Hypothalamus (tissue), 51 donors: Measurements from ENCODE around the gene BTN2A1.
"Not testable (repeated sequence)": the region's sequence is repeated elsewhere in the genome, so short reads cannot be mapped to it uniquely, and the experiment has no call there.

Experiments used
- DNase-seq, 51 donors: peaks; one replicate each; lab custom pipeline; 2025; lab: John Stamatoyannopoulos, UW

The BTN2A1 gene

GRCh38 chr6:26431258-26432172 lies 26.2 kb upstream of the BTN2A1 start:
- no peak for DNase-seq

- DNase-seq = no peak
These were observed 25.0 kb upstream of the BTN2A1 start for GRCh38 chr6:26432627-26433201.

GRCh38 chr6:26433680-26434079 lies 24.1 kb upstream of the BTN2A1 start:
- DNase-seq = not testable (repeated sequence)

- DNase-seq = no peak
These were observed 21.7 kb upstream of the BTN2A1 start for GRCh38 chr6:26436018-26436417.

GRCh38 chr6:26437550-26437949 lies 20.2 kb upstream of the BTN2A1 start:
- no peak for DNase-seq

- DNase-seq = no peak
These were observed 19.8 kb upstream of the BTN2A1 start for GRCh38 chr6:26438000-26438399.

GRCh38 chr6:26439151-26440125 lies 18.3 kb upstream of the BTN2A1 start:
- DNase-seq = peak in 2 of 51 donors; percentile 14 to 52

GRCh38 chr6:26440977-26441358 lies 16.8 kb upstream of the BTN2A1 start:
- DNase-seq = no peak

- DNase-seq = no peak
These were observed 15.8 kb upstream of the BTN2A1 start for GRCh38 chr6:26441977-26442376.

- no peak for DNase-seq
These were observed 11.7 kb upstream of the BTN2A1 start for GRCh38 chr6:26445934-26446667.

- DNase-seq = no peak
These were observed 10.5 kb upstream of the BTN2A1 start for GRCh38 chr6:26447257-26447656.

GRCh38 chr6:26450240-26450639 lies 7.5 kb upstream of the BTN2A1 start:
- DNase-seq = no peak

GRCh38 chr6:26452631-26453235 lies 5.0 kb upstream of the BTN2A1 start:
- DNase-seq = no peak

GRCh38 chr6:26454631-26455030 lies 3.1 kb upstream of the BTN2A1 start:
- no peak for DNase-seq

GRCh38 chr6:26455357-26455970 lies 2.3 kb upstream of the BTN2A1 start:
- DNase-seq = no peak

- peak in 24 of 51 donors; percentile 10 to 77 (median 41) for DNase-seq
These were observed 420 bp upstream of the BTN2A1 start for GRCh38 chr6:26457264-26457805.

GRCh38 chr6:26459023-26459810 lies 1.5 kb downstream of the BTN2A1 start:
- DNase-seq = no peak

GRCh38 chr6:26461353-26461752 lies 3.6 kb downstream of the BTN2A1 start:
- DNase-seq = not testable (repeated sequence)
